ENCODE measurements around the gene NPPB.

The NPPB gene

DNA sequence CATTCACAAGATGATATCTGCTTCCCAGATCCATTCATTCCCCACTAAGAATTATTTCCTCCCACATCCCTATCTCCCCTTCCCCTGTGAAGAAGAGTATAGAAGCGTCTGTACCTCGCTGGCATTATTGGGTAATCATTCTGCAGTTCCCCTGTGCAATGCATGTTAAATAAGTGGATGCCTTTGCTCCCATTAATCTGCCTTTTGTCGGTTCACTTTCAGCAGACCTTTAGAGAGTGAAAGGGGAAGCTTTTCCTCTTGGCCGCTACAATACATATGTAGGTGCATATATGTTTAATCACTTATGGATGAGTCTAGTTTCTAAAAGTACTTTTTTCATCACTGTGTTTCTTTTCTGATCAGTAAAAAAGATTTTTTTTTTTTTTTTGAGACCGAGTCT lies 45.7 kb downstream of the NPPB start:
- TF ChIP-seq, protein P1, sequence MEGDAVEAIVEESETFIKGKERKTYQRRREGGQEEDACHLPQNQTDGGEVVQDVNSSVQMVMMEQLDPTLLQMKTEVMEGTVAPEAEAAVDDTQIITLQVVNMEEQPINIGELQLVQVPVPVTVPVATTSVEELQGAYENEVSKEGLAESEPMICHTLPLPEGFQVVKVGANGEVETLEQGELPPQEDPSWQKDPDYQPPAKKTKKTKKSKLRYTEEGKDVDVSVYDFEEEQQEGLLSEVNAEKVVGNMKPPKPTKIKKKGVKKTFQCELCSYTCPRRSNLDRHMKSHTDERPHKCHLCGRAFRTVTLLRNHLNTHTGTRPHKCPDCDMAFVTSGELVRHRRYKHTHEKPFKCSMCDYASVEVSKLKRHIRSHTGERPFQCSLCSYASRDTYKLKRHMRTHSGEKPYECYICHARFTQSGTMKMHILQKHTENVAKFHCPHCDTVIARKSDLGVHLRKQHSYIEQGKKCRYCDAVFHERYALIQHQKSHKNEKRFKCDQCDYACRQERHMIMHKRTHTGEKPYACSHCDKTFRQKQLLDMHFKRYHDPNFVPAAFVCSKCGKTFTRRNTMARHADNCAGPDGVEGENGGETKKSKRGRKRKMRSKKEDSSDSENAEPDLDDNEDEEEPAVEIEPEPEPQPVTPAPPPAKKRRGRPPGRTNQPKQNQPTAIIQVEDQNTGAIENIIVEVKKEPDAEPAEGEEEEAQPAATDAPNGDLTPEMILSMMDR (IDR thresholded peaks at IDR 0.05; ENCODE audit: borderline replicate concordance, insufficient read depth, low read depth, low read length) = no peak

More for the DNA sequence above, 45.7 kb downstream of the NPPB start:
- no peak overlapping the region for H3K4me3 ChIP-seq (ENCODE audit: low read depth, low read length)
